Adipocyte (in vitro differentiated cells): ENCODE results near the gene UNC5C.

Experiments
- DNase-seq: peaks from one replicate; pipeline ENCODE4 v3.0.0-alpha.2; 2015; ENCODE audit warnings: low read depth
- H3K27me3 ChIP-seq: replicated peaks from 2 replicates; pipeline ENCODE4 v1.7.0; 2013; ENCODE audit warnings: mild to moderate bottlenecking, low read length, moderate library complexity; ENCODE audit not compliant: control insufficient read depth, insufficient read depth
- H3K36me3 ChIP-seq: 2 replicates; pipeline ENCODE4 v1.7.0; 2013; ENCODE audit warnings: low read length, mild to moderate bottlenecking, moderate library complexity; ENCODE audit not compliant: control insufficient read depth, insufficient read depth, severe bottlenecking
- H3K4me1 ChIP-seq: 2 replicates; pipeline ENCODE4 v1.7.0; 2013; ENCODE audit warnings: mild to moderate bottlenecking, low read length, moderate library complexity; ENCODE audit not compliant: control insufficient read depth, insufficient read depth
- H3K4me3 ChIP-seq: 2 replicates; pipeline ENCODE4 v1.7.0; 2013; ENCODE audit warnings: mild to moderate bottlenecking, low read length, moderate library complexity
- H3K9ac ChIP-seq: 2 replicates; pipeline ENCODE4 v1.7.0; 2013; ENCODE audit warnings: mild to moderate bottlenecking, low read length, moderate library complexity
- H3K9me3 ChIP-seq: 2 replicates; pipeline ENCODE4 v1.7.0; 2013; ENCODE audit warnings: mild to moderate bottlenecking, low read length, moderate library complexity; ENCODE audit not compliant: control insufficient read depth

Gene UNC5C

GRCh38 chr4:95317085-95317793, 231.5 kb downstream of the UNC5C start:
- Histone ChIP-seq H3K4me3 (no peak overlapping the region), H3K4me1 (no peaks in the 10 kb centered on the region), H3K36me3 (no peaks in the 10 kb centered on the region), H3K27me3 (no peaks in the 10 kb centered on the region), H3K9me3 (no peaks in the 10 kb centered on the region), H3K9ac (no peak overlapping the region)
- DNase-seq, result no peak

- Histone ChIP-seq H3K9me3 (no peaks in the 10 kb centered on the region), H3K27me3 (no peaks in the 10 kb centered on the region), H3K4me3 (no peak overlapping the region), H3K9ac (no peak overlapping the region), H3K36me3 (no peaks in the 10 kb centered on the region), H3K4me1 (no peaks in the 10 kb centered on the region)
- DNase-seq, result no peak
Measured at GRCh38 chr4:95314573-95314972, 234.2 kb downstream of the UNC5C start.

GRCh38 chr4:95304898-95305297, 243.9 kb downstream of the UNC5C start:
- no peaks in the 10 kb centered on the region for H3K27me3 ChIP-seq
- no peaks in the 10 kb centered on the region for H3K36me3 ChIP-seq
- peak; percentile 60 for DNase-seq
- no peaks in the 10 kb centered on the region for H3K4me1 ChIP-seq
- no peak overlapping the region for H3K4me3 ChIP-seq
- H3K9ac ChIP-seq, result no peak overlapping the region
- no peaks in the 10 kb centered on the region for H3K9me3 ChIP-seq

- Histone ChIP-seq H3K36me3 (no peaks in the 10 kb centered on the region), H3K4me3 (no peak overlapping the region), H3K27me3 (no peaks in the 10 kb centered on the region), H3K9ac (no peak overlapping the region), H3K4me1 (no peaks in the 10 kb centered on the region), H3K9me3 (peaks cover 5% of the 10 kb centered on the region)
- DNase-seq, result no peak
Measured at GRCh38 chr4:95300304-95300703, 248.5 kb downstream of the UNC5C start.

GRCh38 chr4:95296052-95296451, 252.7 kb downstream of the UNC5C start:
- DNase-seq, result no peak
- Histone ChIP-seq H3K9ac (no peak overlapping the region), H3K4me1 (no peaks in the 10 kb centered on the region), H3K4me3 (no peak overlapping the region), H3K36me3 (no peaks in the 10 kb centered on the region), H3K9me3 (peaks cover 5% of the 10 kb centered on the region), H3K27me3 (no peaks in the 10 kb centered on the region)

GRCh38 chr4:95295157-95295556, 253.6 kb downstream of the UNC5C start:
- no peak overlapping the region for H3K4me3 ChIP-seq
- H3K27me3 ChIP-seq, result no peaks in the 10 kb centered on the region
- no peaks in the 10 kb centered on the region for H3K4me1 ChIP-seq
- no peak for DNase-seq
- H3K9me3 ChIP-seq, result peaks cover 5% of the 10 kb centered on the region
- no peak overlapping the region for H3K9ac ChIP-seq
- H3K36me3 ChIP-seq, result no peaks in the 10 kb centered on the region

- H3K4me1 ChIP-seq, result no peaks in the 10 kb centered on the region
- H3K36me3 ChIP-seq, result no peaks in the 10 kb centered on the region
- no peak for DNase-seq
- H3K9me3 ChIP-seq, result peaks cover 4% of the 10 kb centered on the region
- H3K27me3 ChIP-seq, result no peaks in the 10 kb centered on the region
- H3K9ac ChIP-seq, result no peak overlapping the region
- H3K4me3 ChIP-seq, result no peak overlapping the region
Measured at GRCh38 chr4:95294321-95294720, 254.5 kb downstream of the UNC5C start.

- DNase-seq, result no peak
- Histone ChIP-seq H3K9me3 (peaks cover 3% of the 10 kb centered on the region), H3K4me1 (peaks cover 2% of the 10 kb centered on the region), H3K9ac (no peak overlapping the region), H3K36me3 (no peaks in the 10 kb centered on the region), H3K27me3 (no peaks in the 10 kb centered on the region), H3K4me3 (no peak overlapping the region)
Measured at GRCh38 chr4:95293014-95293413, 255.8 kb downstream of the UNC5C start.

GRCh38 chr4:95290702-95291101, 258.1 kb downstream of the UNC5C start:
- Histone ChIP-seq H3K9me3 (peaks cover 3% of the 10 kb centered on the region), H3K27me3 (no peaks in the 10 kb centered on the region), H3K4me1 (peaks cover 2% of the 10 kb centered on the region), H3K9ac (no peak overlapping the region), H3K36me3 (no peaks in the 10 kb centered on the region), H3K4me3 (no peak overlapping the region)
- DNase-seq, result no peak

GRCh38 chr4:95289028-95289634, 259.6 kb downstream of the UNC5C start:
- no peak for DNase-seq
- Histone ChIP-seq H3K4me3 (no peak overlapping the region), H3K9me3 (peaks cover 3% of the 10 kb centered on the region), H3K4me1 (peaks cover 2% of the 10 kb centered on the region), H3K36me3 (no peaks in the 10 kb centered on the region), H3K9ac (no peak overlapping the region), H3K27me3 (no peaks in the 10 kb centered on the region)

GRCh38 chr4:95288552-95288951, 260.2 kb downstream of the UNC5C start:
- Histone ChIP-seq H3K4me1 (peaks cover 2% of the 10 kb centered on the region), H3K4me3 (no peak overlapping the region), H3K27me3 (no peaks in the 10 kb centered on the region), H3K36me3 (no peaks in the 10 kb centered on the region), H3K9me3 (peaks cover 3% of the 10 kb centered on the region), H3K9ac (no peak overlapping the region)
- no peak for DNase-seq

GRCh38 chr4:95285797-95286196, 263.0 kb downstream of the UNC5C start:
- H3K27me3 ChIP-seq, result no peaks in the 10 kb centered on the region
- H3K36me3 ChIP-seq, result no peaks in the 10 kb centered on the region
- no peak overlapping the region for H3K4me3 ChIP-seq
- H3K9ac ChIP-seq, result no peak overlapping the region
- peaks cover 7% of the 10 kb centered on the region for H3K9me3 ChIP-seq
- DNase-seq, result no peak
- peaks cover 2% of the 10 kb centered on the region for H3K4me1 ChIP-seq
